HG02885 (cell line): Measurements from ENCODE around the gene DPYD.
A peak's percentile ranks its signal among the peaks of the same experiment; 100 is the strongest.

Source experiments
- ATAC-seq: cut with Tn5 transposase; IDR thresholded peaks from one replicate; pipeline ENCODE4 v1.9.1; 2021; ENCODE audit warnings: mild to moderate bottlenecking; ENCODE audit not compliant: unreplicated experiment, poor library complexity

Gene DPYD

DNA sequence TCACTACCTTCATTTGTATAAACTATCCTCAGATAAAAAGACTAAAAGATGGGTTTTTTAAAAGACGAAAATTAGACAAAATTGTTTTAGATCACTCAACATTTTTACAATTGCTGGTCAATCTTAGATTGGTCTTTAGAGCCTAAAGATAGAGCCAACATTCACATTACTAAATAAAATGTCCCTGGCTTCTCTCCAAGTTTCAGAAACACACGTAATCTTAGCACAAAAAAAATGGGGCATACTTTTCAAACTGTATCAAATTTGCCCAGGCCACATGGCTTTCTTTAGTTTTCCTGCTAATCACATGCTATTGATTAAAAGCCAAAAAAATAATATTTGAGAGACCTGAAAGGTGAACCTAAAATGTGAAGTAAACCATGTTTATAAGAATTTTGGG lies 288.1 kb downstream of the DPYD start:
- no peak for ATAC-seq

DNA sequence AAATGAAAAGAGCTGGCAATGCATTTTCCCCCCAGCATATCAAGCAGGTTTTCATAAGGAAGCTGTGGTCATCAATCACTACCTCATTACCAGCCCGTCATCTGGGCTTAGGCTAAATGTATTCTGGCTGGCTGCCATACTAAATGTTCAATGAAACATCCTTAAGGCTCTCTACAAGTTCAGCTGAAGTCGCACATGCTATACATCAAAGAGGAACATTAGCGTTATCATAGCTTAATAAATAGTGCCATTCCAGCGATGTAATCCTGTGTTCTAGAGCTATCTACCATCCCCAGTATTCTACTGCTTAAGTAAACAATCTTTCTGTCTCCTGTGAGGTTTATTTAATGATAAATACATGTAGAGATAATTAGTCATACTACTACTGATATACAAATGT lies 288.8 kb downstream of the DPYD start:
- no peak for ATAC-seq

DNA sequence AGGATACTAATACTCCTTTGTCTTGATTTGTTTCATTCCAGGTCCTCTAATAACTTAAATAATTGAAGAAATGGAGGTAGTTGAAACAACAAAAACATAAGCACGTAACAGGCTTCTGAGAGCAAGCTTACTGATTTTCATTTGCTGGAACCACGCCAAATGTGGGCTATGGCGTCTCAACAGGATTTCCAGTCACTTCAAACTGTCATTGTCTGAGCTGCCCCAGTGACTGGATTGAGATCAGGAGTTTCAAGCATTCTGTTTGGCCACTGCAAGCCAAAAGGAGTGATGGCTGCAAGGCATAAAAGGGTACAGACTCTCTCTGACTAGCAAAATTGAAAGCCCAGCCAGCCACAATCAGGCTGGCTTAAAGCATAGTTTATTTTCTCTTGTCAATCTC lies 289.9 kb downstream of the DPYD start:
- no peak for ATAC-seq

DNA sequence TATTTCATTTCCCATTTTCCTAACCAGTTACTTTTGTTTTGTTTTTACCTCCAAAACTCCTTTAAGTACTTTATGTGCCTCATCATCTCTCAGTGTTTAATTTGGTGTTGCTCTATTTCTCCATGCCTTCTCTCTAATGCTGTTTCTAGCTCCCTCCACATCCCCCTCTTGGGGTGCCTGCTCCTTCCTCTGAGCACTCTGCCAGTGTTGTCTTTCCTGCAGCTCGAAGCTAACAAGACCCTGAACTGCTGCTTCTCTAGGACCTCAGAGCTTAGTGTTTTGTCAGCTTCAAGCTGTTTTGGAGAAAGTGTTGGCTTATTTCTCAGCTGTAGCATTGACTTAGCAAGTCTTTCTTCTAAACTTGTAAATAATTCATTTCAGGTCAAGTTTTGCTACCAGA lies 290.6 kb downstream of the DPYD start:
- ATAC-seq = no peak

DNA sequence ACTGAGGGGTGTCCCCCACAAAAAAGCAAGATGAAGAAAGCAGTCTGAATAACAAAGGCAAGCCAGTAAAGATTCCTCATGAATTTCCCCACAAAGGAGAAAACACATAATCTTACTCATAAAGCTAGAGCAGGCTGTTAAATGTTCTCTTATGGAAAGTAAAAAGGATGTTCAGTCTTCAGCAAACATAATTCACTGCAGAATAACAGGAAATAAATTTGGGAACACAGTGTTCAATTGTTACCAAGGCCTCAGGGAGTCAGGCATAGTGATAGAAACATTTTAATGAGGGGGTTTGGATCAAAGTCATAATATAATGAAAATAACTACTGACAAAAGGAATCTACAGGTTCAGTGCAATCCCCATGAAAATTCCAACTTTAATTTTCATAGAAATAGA lies 297.6 kb downstream of the DPYD start:
- no peak for ATAC-seq

DNA sequence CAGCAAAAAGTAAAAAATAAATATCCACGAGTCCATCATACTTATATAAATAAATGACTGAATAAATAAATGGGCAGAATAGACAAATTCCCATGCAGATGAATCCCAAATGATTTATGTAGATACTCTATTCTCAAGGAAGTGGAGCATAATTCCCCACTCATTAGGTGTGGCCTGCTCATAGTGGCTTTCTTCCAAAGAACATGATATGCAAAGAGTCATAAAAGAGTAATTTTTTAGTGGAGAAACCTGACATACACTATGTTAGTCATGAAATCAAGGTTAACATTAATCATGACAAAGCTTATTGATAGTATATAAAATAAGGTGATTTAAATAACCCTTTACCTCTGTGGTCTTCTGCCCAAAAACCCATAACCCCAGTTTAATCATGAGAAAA lies 298.9 kb downstream of the DPYD start:
- no peak for ATAC-seq

DNA sequence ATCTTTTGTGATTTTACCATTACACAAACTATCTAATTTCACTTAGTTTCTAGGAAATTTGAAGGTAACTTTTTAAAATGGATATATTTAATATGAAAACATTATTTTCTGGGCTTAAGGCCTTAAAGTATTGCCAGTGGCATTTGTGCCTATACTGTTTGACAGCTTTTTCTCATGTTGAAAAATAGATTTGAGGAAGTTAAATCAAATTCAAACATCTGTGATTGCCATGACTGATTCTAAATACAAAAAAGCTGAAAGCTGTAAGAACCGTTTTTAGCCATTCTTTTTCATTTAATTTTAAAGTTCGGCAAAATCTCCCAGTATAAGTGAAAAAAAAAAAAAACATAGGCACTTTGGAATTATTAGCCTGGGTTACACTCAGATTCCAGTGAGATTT lies 301.1 kb downstream of the DPYD start:
- ATAC-seq = no peak

DNA sequence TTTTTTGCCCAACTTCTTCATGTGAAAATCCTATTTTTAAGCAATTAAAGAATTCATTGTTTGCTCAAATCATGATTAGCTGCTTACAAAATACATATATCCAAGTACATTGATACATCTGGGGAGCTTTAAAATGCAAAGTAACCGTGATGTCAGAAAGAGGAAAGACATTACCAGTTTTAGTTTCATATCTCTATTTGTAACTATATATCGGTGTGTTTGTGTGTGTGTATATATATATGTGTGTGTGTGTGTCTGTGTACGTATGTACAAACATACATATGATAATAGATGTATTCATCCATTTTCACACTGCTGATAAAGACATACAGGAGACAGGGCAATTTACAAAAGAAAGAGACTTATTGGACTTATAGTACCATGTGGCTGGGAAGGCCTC lies 310.1 kb downstream of the DPYD start:
- ATAC-seq = no peak

DNA sequence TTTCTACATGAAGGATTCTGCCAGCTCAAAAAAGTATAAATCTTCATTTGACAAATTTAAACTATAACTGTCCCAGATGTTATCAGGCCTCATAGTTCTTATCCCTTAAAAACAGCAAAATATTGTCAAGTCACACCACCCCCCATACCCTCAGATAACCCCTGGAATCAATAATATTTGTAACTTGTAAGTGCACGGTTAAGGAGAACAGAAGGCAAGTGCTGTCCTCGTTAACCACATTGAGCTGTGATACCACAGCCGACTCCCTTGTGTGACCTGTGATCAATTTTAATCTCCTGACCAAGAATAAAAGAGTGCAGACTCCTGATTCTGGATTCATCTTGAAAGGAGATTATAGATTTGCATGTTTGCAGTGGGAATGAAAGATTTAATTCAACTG lies 310.7 kb downstream of the DPYD start:
- ATAC-seq = no peak

DNA sequence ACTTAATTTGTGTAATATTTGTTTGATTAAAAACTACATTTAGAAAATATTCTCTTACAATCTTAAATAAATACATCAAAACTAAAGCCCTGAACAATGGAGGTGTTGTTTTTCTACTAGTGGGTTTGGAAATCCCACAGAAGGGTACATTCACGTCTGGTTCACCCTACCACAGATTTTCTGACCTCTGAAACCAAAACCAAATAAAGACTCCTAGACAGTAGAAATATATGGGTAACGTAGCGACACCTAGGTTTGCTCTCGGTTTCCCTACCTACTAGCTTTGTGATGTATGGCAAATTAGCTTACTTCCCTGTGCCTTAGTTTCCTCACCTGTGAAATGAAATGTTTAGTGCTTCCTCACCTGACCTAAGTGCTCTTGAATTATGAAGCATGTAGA lies 312.6 kb downstream of the DPYD start:
- peak; percentile 47 for ATAC-seq

DNA sequence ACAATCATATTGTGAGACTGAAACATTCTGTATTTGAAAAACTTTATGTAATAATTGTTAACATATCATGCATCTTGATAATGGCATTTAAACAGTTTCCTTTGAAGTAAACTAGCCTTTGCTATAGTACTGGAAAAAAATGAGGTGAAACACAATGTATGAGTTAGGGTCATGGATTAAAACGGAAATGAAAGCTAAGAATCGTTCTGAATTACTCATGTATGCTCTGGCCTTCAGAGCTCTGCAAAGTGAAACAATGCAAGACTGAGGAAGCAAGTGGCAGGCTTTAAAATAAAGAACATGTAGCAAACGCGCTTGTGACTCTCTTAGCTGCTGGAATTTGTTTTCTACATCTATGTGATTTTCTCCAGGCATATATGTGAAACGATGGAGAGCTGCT lies 317.1 kb downstream of the DPYD start:
- peak; percentile 81 for ATAC-seq

DNA sequence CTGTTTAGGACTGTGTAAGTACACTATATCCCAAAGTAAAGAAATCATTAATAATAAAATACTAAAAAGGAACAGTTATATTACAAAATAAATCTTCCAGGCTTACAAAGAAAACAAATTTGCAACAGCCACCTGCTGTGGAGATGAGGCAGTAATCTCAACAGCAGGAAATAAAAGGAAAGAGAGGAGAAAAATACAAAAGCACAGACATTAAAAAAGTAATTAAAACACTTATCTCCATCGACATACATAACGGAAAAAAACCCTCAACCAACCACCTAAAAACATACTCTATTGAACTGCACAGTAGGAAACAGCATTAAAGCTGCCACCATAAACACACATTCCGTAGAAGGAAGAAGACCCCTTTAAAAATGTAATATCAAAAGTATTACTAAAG lies 317.6 kb downstream of the DPYD start:
- ATAC-seq = no peak

DNA sequence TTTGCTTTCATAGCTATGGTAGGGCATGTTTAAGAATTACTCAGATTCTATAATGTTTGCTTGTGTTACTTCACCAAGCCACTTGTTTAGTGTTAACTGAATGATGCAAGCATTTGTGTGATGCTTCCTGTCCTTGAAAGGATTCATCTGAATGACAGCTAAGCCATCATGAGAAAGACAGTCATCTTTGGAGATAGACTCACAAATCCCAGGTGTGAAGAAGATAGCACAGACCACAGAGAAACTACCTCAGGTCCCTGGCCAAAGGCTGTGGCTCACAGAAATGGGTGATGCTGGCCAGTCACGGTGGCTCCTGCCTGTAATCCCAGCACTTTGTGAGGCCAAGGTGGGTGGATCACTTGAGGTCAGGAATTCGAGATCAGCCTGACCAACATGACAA lies 321.4 kb downstream of the DPYD start:
- ATAC-seq = no peak

DNA sequence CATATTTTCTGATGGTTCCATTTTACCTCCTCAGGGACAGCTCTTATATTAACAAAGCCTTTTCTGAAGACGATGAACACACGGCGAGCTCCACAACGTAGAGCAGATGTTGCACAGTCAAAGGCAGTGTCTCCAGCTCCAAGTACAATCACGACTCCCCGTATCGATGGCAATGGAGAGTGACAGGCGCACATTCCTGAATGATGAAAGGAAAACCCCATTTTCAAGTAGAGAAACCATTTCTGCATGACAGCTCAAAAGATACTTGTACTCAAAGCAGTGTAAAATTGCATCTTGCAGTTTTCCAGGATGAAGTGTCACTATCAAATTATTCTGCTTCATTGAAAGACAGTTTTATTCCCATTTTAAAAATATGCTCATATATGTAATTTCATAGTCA lies 327.6 kb downstream of the DPYD start:
- ATAC-seq = no peak

DNA sequence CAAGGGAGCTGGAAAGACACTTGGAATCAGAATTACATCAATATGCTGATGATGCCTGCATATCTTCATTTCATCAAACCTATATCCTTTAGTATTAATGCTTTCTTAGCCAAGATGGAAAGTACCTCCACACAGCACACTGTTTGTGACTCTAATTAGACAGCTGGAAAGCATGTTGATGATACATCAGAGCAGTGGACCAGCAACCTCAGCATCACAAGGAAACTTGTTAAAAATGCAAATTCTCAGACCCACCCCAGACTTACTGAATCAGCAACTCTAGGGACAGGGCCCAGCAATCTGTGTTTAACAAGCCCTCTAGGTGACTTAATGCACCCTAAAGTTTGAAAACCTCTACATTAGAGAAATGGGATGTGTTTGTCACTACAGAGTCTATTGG lies 332.1 kb downstream of the DPYD start:
- no peak for ATAC-seq

DNA sequence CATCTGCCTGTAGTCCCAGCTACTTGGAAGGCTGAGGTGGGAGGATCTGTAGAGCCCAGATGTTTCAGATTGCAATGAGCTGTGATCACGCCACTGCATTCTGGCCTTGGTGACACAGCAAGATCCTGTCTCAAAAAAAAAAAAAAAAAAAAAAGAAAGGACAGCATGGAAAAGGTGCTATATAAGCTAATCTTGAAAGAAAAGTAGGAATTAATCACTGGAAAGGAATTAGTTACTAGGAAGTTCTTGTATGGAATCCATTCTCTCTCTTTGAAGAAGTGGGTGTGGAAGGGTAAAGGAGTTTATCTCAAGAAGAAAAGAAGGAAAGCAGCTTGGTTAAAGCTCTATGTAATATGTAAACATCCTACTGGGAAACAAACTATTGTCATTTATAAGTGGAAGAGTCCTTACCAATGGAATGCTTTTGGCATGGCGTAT lies 339.2 kb downstream of the DPYD start:
- no peak for ATAC-seq

DNA sequence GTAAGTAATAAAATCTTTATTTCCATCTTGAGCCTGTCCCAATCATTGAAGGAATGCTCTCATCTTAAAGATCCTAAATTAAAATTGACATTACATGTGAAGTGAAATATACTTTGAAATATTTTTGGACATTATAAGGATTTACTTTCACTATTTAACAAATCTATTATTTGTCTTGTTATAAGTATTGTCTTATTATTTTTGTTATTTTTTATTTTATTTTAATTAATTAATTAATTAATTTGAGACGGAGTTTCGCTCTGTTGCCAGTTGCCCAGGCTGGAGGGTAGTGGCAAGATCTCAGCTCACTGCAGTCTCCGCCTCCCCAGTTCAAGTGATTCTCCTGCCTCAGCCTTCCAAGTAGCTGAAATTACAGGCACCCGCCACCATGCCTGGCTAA lies 343.2 kb downstream of the DPYD start:
- ATAC-seq = no peak

DNA sequence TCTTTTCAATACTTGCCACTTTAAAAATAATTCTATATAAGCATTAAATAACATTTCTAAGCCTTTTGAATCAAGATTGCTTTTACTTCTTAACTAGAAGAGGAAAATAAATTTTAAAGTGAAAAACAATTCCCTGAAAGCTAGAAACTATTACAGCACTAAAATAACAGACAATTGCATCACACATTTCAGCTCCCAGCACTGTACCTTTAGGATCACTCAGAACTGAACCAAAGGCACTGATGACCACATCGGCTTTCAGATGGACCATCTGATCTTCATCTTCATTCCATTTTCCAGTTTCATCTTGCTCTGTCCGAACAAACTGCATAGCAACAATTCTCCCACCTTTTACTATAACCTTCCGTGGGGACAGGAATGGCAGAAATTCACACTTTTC lies 347.3 kb downstream of the DPYD start:
- no peak for ATAC-seq

DNA sequence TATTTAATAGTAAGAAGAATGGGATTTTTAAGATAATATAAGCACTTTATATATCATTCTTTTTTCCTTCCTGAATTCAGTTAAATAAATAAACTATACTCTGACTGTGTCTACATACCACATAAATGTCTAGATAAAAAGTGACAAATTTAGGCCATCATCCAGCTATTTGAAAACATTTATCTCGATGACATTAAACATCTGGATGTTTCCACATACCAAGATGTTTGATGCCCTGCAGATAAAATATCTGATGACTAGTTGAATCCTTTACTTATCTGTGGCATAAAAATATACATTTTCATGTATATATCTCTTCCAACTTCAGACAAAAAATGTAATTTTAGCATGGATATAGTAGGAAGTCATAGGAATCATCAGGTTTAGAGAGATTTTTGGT lies 348.3 kb downstream of the DPYD start:
- no peak for ATAC-seq

DNA sequence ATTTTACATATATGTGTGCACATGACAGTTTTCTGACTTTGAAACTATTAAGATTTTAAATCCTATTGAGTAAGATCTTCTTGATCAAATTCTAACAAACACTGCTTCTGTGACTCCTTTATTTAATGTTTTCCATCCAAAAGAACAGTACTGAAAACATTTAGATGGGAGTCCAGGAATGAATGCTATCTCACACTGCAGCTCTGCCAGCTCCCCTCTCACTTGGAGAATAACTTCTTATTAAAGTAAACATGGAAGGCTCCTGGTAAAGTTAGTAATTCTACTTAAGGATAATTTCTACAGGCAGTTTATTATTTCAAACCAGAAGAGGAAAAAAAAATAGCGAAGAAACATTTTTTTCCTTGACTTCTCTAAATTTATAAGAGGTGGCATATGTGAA lies 349.1 kb downstream of the DPYD start:
- ATAC-seq = no peak

DNA sequence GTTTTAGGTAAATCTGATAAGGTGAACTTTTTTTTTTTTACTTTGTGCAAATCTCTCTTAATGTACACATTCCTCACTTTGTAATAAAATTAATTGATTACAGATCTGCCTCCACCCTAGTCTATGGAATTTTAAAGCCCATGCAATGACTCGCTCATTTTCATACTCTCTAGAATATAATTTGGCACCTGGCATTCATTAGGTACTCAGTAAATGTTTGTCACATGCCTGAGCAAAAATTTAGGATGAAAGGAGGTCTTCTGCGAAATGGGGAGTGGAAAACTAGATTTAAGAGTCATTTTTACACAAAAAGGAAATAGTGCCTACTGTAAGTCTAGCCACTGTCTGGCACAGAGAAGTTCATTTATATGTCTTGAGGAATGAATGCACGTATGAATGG lies 350.1 kb downstream of the DPYD start:
- ATAC-seq = no peak

DNA sequence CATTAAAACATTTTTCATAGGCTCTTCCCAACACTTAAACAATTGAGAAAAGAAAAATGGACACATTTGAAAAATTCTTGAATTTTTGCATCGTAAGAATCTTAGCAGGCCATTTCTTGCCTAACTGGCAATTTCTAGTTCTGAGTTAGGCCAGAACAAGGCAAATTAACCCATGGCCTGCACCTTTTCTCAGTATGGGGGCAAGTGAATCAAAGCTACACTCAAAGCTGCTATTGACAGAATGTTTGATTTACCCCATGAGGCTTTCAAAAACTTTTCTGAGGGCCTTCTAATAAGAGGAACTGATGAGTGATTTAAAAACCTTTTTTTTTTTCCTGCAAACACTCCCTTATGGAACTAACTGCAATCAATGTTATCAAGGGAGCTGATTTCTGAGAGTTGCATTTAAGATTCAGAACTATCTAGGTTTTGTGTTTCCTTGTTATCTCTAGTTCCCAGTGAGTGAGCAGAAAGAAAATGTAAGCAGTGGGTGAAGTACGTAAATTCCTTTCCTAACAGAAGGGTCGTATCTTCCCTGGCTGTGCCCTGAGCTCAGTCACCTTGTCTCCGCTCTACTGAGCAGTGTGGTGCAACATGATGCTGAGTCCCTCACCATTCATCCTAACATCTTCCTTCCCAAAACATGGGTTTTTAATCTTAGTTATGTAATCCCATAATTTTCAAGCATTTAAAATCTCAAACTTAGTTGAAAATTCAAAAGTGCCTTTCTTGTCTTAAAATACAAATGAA lies 353.7 kb downstream of the DPYD start:
- ATAC-seq = no peak

DNA sequence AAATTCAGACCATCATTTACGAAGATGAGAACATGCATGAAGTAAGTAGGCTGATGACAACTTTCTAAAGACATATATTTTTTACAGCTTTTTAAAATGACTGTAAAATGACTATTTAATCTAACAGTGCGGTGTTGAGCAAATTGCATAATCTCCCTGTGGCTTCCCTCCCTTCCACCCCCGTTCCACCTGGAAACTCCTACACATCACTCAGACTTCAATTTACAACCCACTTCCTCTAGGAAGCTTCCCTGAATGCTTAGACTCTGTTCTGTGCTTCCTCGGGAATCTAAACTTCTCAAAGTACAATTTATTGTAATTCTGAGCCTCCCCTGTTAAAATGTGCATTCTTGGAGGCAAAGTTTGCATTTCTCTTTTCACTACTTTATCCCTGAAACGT lies 354.9 kb downstream of the DPYD start:
- no peak for ATAC-seq
